GM21717 (cell line): ENCODE data around the gene PIK3R6.
"Not testable (repeated sequence)": the region's sequence is repeated elsewhere in the genome, so short reads cannot be mapped to it uniquely, and the experiment has no call there.

Experiments
- ATAC-seq: cut with Tn5 transposase; IDR thresholded peaks from one replicate; pipeline ENCODE4 v1.9.1; 2021; ENCODE audit warnings: mild to moderate bottlenecking, moderate library complexity; ENCODE audit not compliant: unreplicated experiment

The PIK3R6 gene

GRCh38 chr17:8873801-8874715 is 6.6 kb upstream of the PIK3R6 start:
- ATAC-seq, result no peak

GRCh38 chr17:8872705-8873435 is 5.4 kb upstream of the PIK3R6 start:
- ATAC-seq, result no peak

- ATAC-seq, result no peak
These were observed 4.7 kb upstream of the PIK3R6 start for GRCh38 chr17:8872036-8872704.

GRCh38 chr17:8871081-8871581 is 3.7 kb upstream of the PIK3R6 start:
- ATAC-seq, result no peak

GRCh38 chr17:8870406-8871040 is 3.0 kb upstream of the PIK3R6 start:
- ATAC-seq, result no peak

- ATAC-seq, result no peak
These were observed 1.8 kb upstream of the PIK3R6 start for GRCh38 chr17:8869114-8869815.

- ATAC-seq, result no peak
These were observed 1.1 kb upstream of the PIK3R6 start for GRCh38 chr17:8868529-8868951.

- ATAC-seq, result no peak
These were observed 618 bp upstream of the PIK3R6 start for GRCh38 chr17:8868092-8868491.

- ATAC-seq, result no peak
These were observed 1.7 kb downstream of the PIK3R6 start for GRCh38 chr17:8865811-8866210.

- ATAC-seq, result no peak
These were observed 2.1 kb downstream of the PIK3R6 start for GRCh38 chr17:8865385-8865784.

GRCh38 chr17:8862213-8863056 is 5.0 kb downstream of the PIK3R6 start:
- no peak for ATAC-seq

- ATAC-seq, result no peak
These were observed 5.8 kb downstream of the PIK3R6 start for GRCh38 chr17:8861495-8862181.

- ATAC-seq, result no peak
These were observed 7.6 kb downstream of the PIK3R6 start for GRCh38 chr17:8859804-8860430.

- no peak for ATAC-seq
These were observed 8.3 kb downstream of the PIK3R6 start for GRCh38 chr17:8859027-8859803.

- ATAC-seq, result no peak
These were observed 9.6 kb downstream of the PIK3R6 start for GRCh38 chr17:8857919-8858318.

GRCh38 chr17:8856869-8857575 is 10.5 kb downstream of the PIK3R6 start:
- ATAC-seq, result no peak

- not testable (repeated sequence) for ATAC-seq
These were observed 11.3 kb downstream of the PIK3R6 start for GRCh38 chr17:8856205-8856603.
